NCI-H82 (cell line): ENCODE measurements around the gene IQCM.
A peak's percentile ranks its signal among the peaks of the same experiment; 100 is the strongest.

Experiments
- DNase-seq: peaks from one replicate; lab custom pipeline; 2025; lab: John Stamatoyannopoulos, UW

Gene IQCM, protein sequence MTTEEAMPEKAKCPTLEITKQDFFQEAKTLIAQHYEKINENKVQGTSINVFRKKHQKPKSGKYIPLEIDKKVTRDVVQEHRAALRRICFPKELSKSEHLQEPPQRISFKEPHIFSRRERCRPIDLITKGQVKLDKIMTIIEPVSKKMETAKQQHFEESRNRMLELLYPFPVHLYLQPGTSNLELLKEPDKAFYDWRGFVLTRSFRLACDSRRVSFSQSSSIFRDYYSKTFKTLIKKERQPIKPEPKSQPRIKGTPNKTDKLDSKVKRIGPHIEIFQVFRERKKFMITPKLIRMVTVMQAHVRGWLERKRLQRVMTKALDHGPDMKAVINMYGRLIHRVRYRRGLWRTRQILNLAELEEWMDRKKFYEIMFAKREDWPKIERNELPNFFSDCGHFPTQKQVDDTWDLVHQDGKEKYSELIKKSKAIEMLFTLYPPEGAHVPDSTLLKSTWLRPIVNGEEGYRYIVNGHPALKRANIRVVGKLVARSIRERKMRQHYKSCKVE

GRCh38 chr4:149815743-149816142, at the start of gene IQCM:
Gene IQCM, minus strand, starts transcription at chr4:149815843. Its CDS starts 73,152 bp downstream, at chr4:149742691.
- no peak for DNase-seq

DNA sequence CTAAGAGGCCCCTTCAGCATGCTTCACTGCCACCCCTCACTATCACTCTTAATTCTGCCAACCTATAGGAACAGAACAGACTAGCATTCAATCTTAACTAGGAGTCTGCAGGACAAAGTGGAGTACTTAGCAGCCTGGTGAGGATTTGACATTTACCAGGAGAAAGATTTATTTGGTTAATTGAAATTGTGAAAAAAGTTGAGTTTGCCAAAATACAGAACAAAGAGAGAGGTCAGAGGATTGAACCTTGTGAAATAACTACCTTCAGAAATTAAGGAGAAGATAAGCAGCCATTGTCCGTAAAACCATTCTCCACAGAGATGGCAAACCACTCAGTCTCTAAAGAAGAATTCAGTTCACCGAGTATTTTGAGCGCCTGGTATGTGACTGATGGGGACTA, 41.8 kb upstream of the IQCM start:
- DNase-seq: no peak

DNA sequence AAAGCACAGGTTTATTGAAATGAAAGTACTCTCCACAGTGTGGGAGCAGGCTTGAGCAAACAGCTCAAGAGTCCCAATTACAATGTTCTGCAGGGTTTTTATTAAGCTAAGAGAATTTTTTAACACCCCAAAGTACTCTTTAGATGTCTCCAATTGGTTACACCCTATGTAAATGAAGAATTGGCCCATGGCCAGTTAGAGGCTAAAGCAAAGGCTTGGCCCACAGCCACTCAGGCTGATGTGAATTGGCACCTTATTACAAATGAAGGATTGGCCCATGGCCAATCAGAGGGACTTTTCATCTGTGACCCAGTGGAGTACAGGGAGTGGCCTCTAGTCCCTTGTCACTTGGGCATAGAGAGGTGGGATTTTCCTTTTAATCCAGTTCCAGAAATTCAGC, 30.1 kb upstream of the IQCM start:
- peak; percentile 4 for DNase-seq

DNA sequence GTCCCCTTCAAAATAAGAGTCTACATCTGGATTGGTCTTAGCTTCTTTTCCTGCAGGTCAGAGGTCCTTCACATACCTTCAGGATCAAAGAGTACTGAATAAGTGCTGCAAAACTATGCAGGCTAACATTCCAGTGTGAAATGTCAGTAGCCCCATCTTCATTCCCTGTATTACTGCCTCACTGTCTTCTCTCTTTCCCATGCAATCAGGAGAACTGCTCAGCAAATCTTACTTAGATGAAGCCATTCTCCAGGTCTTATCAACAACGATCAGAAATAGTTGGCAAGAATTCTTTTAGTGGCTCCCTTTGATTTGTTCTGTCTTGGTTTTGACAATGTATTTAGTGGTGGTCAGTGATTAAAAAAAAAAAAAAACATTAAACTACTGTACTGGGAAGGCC, 26.0 kb upstream of the IQCM start:
- no peak for DNase-seq

DNA sequence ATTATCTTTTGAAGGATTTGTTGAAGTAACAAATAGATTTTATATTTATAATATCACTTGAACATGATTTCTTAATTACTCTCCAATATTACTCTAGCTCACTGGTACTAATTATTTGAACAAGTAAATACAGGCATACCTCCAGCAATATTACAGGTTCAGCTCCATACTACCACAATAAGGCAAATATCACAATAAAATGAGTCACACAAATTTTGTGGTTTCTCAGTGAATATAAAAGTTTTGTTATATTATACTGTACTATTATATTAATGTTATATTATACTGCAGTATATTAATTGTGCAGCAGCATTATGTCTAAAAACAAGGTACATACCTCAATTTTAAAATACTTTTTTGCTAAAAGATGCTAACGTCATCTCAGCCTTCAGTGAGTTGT, 22.4 kb upstream of the IQCM start:
- DNase-seq: no peak

- DNase-seq: no peak
Measured at GRCh38 chr4:149836546-149836945, 20.9 kb upstream of the IQCM start.

DNA sequence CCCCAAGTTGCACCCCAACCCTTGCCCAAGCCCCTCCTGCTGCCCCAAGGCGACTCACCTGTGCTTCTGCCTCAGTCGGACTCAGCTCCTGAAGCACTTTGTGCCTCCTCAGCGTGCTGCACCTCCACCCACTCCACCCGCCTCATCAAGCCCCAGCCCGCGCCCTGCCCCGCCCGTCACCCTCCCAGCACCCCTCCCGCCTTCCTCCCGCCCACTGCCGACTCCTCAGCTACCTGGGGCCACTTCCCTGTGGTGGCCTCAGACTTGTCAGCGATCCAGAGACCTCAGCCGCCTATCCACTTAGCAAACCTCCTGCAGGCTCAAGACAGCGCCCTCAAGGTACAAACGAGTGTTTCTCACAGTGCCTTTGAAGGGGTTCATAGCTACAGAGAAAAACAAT, 19.6 kb upstream of the IQCM start:
- DNase-seq: no peak

DNA sequence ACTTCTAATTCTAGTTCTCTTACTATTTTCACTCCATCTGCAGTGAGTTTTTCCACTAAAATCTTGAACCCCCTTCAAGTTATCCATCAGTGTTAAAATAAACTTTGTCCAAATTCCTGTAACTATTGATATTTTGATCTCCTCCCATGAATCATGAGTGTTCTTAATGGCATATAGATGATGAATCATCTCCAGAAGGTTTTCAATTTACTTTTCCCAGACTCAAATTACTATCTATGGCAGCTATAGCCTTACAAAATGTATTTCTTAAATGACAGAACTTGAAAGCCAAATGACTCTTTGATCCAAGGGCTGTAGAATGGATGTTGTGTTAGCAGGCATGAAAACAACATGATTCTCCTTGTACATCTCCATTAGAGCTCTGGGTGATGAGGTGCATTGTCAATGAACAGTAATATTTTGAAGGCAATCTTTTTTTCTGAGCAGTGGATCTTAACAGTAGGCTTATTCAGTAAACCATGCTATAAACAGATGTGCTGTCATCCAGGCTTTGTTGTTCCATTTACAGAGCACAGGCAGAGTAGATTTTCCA, 16.1 kb upstream of the IQCM start:
- DNase-seq: no peak

DNA sequence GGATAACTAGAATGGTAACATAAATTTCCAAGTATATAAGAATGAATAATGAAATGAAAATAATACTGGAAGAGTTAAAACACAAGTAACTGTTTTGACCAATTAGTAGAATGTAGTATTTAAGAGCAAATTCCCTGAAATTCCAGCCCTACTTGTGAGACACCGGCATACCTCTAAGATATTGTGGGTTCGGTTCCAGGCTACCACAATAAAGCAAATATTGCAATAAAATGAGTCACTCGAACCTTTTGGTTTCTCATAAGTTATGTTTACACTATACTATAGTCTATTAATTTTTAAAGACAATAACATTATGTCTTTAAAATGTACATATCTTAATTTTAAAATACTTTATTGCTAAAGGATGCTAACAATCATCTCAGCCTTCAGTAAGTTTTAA, 15.2 kb upstream of the IQCM start:
- no peak for DNase-seq

- DNase-seq: no peak
Measured at GRCh38 chr4:149825336-149825735, 9.7 kb upstream of the IQCM start.

DNA sequence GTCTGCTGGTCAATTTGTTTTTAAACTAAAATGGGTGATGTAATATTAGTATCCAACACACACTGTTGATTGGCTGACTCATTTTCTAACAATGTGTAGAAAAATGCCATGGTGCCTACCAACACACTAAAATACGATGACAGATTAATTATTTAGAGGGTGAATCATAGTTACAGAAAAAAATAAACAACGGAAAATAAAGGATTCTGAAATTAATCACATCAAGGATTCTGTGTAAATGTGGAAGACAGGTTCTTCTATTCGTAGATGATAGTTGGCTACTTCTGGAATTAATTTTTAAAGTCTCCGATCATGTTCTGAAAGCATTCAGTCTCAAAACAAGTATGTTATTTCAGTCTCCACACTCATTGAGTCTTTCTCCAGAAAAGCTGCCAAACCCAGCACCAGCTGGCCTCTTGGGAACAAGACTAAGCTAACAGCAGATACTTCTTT, 8.2 kb upstream of the IQCM start:
- DNase-seq: peak; percentile 11

DNA sequence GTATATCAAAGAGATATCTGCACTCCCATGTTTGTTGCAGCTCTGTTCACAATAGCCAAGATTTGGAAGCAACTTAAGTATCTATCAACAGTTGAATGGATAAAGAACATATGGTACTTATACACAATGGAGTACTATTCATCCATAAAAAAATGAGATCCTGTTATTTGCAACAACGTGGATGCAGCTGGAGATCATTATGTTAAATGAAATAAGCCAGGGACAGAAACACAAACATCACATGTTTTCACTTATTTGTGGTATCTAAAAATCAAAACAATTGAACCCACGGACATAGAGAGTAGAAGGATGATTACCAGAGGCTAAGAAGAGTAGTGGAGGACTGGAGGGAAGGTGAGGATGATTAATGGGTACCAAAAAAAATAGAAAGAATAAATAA, 14.2 kb downstream of the IQCM start:
- no peak for DNase-seq

GRCh38 chr4:149799546-149799945, 16.1 kb downstream of the IQCM start:
- DNase-seq: no peak

DNA sequence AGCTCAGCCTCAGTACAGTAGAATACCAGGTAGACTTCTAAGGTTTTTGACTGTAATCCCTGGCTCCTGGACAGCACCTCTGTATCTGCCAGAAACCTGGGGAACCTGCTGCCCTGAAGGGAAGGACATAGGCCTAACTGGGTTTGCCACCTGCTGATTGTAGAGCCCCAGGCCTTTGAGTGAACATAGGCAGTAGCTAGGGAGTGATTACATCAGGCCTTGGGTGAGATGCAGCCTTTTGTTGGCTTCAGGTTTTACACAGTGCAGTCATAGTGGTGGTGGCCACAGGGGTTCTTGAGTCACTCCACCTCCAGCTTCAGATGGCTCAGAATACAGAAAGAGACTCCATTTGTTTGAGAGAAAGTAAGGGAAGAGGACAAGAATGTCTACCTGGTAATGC, 19.3 kb downstream of the IQCM start:
- DNase-seq: no peak

DNA sequence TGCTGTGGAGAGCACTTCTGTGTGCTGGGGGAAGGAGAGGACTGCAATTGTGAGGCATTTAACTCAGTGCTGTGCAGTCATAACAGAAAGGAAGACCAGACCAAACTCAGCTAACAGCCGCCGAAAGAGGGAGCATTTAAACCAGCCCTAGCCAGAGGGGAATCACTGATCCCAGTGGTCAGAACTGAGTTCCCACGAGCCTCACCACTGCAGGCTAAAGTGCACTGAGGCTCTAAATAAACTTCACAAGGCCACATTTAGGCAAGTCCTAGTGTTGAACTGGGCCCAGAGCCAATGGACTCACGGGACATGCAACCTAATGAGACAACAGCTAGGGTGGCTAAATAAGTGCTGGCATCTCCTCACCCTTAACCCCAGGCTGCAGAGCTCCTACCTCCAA, 20.4 kb downstream of the IQCM start:
- DNase-seq: no peak

- no peak for DNase-seq
Measured at GRCh38 chr4:149794352-149794751, 21.3 kb downstream of the IQCM start.

GRCh38 chr4:149793459-149793858, 22.2 kb downstream of the IQCM start:
- DNase-seq: no peak

- no peak for DNase-seq
Measured at GRCh38 chr4:149791851-149792250, 23.8 kb downstream of the IQCM start.

DNA sequence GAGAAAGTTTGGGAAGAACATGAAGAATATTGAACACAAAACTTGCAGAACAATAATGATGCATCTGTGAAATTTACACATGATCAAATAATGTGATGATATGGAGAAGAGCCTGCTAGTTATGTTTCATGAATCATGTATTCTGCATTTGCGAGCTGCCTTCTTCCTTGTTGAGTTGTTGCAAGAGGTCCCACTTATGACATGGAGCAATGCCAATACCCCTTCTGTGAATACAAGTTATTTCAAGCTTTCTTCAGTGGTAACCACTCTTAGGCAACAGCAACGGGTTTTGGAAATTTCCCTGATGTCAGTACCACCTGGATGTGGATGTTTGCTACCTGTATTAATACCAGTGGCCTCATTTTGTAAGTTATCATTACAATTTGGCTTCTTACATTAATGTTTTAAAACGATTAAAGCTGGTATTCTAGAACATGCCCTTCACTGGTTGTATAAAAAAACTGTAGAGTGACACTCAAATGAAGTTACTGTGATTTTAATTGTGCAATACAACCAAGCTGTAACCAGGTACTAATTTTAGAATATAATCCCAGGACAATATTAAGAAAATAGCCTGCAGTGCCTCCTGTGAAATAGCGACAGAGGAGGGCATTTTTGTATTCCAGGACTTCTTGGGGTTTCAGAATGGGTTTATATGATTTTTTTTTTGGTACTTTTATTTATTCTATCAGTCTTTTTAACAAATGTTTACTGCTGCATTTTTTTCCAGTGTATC, 25.3 kb downstream of the IQCM start:
- no peak for DNase-seq

GRCh38 chr4:149788300-149788699, 27.3 kb downstream of the IQCM start:
- no peak for DNase-seq

- DNase-seq: no peak
Measured at GRCh38 chr4:149785696-149786431, 29.8 kb downstream of the IQCM start.

DNA sequence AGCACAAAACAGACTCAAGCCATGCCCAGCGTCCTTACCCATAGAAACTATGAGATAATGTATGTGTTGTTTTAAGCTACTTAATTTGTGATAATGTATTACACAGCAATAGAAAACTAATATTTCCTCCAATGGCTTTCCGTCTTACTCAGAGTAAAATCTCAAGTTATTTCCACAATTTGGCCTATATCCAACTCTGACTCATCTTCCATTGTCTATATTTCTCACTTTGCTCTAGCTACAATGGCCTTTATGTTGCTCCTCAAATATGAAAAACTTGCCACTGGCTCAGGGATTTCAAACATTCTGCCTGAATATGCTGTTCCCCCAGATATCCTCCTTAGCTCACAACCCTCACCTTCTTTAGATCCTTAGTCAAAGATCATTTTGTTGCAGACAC, 31.6 kb downstream of the IQCM start:
- no peak for DNase-seq
